ENCODE data around the gene HLA-DOA.

HLA-DOA gene

GRCh38 chr6:32956176-32956575 lies 53.2 kb downstream of the HLA-DOA start:
- Histone ChIP-seq H3K36me3 (ENCODE audit: control insufficient read depth, insufficient read depth, low read length) (no peaks in the 10 kb centered on the region), H3K4me1 (ENCODE audit: control insufficient read depth, insufficient read depth, low read length) (peaks cover 8% of the 10 kb centered on the region; the same call in 1 of the 2 replicates), H3K27ac (ENCODE audit: low read depth, low read length) (no peak overlapping the region), H3K27me3 (ENCODE audit: control insufficient read depth, insufficient read depth, low read length) (no peaks in the 10 kb centered on the region), H3K9me3 (ENCODE audit: control insufficient read depth, insufficient read depth, low read depth, low read length) (no peaks in the 10 kb centered on the region), H3K4me3 (ENCODE audit: low read depth, low read length) (no peak overlapping the region), H3K9ac (ENCODE audit: low read length) (no peak overlapping the region)

GRCh38 chr6:32954986-32955802 lies 54.2 kb downstream of the HLA-DOA start:
- no peak overlapping the region for H3K27ac ChIP-seq (ENCODE audit: low read depth, low read length)
- H3K4me1 ChIP-seq (ENCODE audit: control insufficient read depth, insufficient read depth, low read length): peaks cover 8% of the 10 kb centered on the region; the same call in 1 of the 2 replicates

GRCh38 chr6:32954267-32954666 lies 55.1 kb downstream of the HLA-DOA start:
- H3K9ac ChIP-seq (ENCODE audit: low read length): no peak overlapping the region
- H3K4me1 ChIP-seq (ENCODE audit: control insufficient read depth, insufficient read depth, low read length): peaks cover 8% of the 10 kb centered on the region; the same call in 1 of the 2 replicates
- H3K27me3 ChIP-seq (ENCODE audit: control insufficient read depth, insufficient read depth, low read length): no peaks in the 10 kb centered on the region
- H3K36me3 ChIP-seq (ENCODE audit: control insufficient read depth, insufficient read depth, low read length): no peaks in the 10 kb centered on the region
- no peak overlapping the region for H3K4me3 ChIP-seq (ENCODE audit: low read depth, low read length)
- no peaks in the 10 kb centered on the region for H3K9me3 ChIP-seq (ENCODE audit: control insufficient read depth, insufficient read depth, low read depth, low read length)
- H3K27ac ChIP-seq (ENCODE audit: low read depth, low read length): no peak overlapping the region

More at GRCh38 chr6:32954986-32955802, 54.2 kb downstream of the HLA-DOA start:
- Histone ChIP-seq H3K9ac (ENCODE audit: low read length) (no peak overlapping the region), H3K36me3 (ENCODE audit: control insufficient read depth, insufficient read depth, low read length) (no peaks in the 10 kb centered on the region), H3K27me3 (ENCODE audit: control insufficient read depth, insufficient read depth, low read length) (no peaks in the 10 kb centered on the region), H3K9me3 (ENCODE audit: control insufficient read depth, insufficient read depth, low read depth, low read length) (no peaks in the 10 kb centered on the region), H3K4me3 (ENCODE audit: low read depth, low read length) (no peak overlapping the region)
